GM18520 (cell line): ENCODE data around the gene ST14.

Source experiments
- ATAC-seq: cut with Tn5 transposase; IDR thresholded peaks from one replicate; pipeline ENCODE4 v1.9.1; 2021; ENCODE audit not compliant: unreplicated experiment

ST14 gene

DNA sequence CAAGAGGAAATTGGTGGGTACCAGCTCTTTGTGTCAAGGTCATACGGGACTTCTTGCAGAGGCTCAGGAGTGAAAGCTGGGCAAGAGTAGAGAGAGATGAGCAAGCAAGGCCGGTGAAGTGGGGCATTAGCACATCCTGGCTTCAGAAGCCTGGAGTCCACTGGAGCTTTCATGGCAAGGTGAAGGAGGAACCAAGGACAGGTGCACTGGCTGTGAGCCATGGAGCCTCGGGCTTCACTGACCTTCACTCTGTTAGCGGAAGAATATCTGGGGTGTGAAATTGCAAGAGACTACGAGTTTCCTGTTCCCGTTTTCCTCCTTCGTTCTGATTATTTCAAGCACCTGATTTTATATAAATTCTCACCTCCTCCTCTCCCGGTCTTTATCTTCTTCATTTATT, 25.9 kb upstream of the ST14 start:
- ATAC-seq, result no peak

DNA sequence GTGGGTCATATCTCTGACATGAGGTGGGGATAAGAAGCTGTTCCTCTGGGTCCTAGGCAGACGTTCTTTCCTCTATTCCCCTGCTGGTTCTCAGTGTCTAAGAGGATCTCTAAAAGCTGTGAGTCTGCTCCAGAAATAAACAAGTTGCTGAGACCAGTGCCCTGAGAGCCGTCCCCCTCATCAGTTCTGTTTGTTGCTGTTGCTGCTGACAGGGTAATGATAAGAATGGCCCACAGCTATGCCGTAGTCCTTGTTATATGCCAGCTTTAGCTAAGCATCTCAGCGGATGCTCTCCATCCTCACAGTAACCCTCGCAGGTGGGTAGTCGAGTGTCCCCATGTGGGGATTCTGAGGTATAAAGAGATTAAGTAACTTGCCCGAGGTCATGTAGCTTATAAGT, 23.5 kb upstream of the ST14 start:
- ATAC-seq, result no peak

DNA sequence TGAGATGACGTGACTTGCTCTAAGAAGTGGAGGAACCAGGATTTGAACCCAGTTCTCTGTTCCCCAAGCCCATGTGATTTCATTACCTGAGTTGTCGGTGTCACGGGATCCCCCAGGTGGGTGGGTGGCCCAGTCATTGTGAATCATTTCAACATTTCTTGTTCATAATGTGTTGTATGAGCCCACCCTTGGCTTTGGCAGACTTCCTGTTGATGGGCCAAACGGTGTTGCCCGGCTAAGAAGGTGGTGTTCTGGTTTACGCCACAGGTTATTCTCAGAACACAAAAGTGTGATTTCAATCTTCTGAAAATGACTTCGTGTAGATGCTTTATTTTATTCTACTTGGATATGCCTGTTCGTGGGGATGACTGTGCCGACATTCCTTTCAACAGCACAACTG, 21.6 kb upstream of the ST14 start:
- ATAC-seq, result no peak

DNA sequence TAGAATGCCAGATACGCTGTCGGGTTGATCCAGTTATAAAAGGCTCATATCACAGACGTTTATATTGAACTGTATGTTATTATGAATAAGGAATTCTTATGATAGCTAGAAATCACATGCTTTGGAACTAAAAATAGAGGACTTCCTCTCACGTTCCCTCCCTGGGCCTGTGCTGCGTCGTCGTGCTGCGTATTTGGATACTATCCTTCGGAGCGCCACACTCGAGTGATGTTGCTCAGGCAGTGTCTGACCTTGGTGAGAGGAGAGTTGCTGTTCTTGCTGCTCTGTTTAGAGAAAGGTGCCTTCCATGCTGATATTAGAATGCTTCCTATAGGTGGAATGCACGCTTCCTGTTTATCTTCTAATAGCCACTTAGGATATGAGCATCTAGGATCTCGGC, 20.2 kb upstream of the ST14 start:
- no peak for ATAC-seq

DNA sequence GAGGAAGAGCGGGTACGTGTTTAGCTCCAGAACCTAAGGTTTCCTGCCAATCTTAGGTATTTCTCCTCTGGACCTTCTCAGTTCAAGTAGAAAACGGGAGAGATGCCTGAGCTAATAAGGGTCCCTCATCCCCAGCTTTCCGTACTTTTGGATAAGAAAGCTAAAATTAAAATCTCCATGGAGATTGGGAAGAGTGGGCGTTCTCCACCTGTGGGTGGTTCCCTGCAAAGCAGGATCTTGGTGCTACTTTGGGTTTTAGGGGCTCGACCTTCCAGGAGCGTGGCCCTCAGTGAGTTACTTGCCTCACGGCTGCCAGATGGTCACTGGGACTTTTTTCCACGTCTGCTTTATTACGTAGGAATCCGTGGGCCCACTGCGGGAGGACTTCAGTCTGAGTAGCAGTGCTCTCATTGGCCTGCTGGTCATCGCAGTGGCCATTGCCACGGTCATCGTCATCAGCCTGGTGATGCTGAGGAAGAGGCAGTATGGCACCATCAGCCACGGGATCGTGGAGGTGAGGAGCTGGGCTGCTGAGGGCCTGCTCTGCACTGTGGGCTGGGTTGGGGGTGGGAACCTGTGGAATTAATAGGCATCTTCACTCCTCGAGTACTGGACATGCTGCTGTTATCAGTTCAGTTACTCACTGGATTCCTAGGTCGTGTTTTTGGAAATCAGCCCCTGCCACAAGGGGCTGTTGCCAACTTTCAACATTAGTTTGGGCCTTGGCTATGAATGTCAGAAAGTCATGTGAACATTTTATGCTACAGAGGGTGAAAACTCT, 17.8 kb upstream of the ST14 start:
- no peak for ATAC-seq

DNA sequence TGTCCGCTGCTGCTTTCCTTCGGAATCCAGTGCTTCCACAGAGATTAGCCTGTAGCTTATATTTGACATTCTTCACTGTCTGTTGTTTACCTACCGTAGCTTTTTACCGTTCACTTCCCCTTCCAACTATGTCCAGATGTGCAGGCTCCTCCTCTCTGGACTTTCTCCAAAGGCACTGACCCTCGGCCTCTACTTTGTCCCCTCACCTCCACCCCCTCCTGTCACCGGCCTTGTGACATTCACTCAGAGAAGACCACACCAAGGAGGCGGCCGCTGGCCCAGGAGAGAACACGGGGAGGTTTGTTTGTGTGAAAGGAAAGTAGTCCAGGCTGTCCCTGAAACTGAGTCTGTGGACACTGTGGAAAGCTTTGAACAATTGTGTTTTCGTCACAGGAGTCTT, 15.4 kb upstream of the ST14 start:
- no peak for ATAC-seq

DNA sequence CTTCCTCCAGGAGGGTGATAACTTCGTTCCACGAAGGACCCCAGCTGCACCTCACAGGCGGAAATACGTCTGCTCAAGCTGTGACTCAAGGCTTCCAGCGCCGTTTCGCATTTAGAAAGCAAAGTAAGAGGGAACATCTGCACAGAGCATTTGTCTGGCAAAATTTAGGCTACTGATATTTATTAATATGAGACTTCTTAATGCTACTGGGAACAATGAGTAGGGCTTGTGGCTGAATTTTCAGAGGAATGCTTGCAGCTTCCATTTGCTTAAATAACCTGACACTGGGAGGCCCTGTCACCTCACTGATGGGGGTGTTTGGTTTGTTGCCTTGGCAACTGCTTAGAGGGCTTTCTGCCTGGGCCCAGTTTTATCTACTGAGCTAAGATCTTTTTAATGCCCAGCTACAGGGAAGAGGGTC, 14.7 kb upstream of the ST14 start:
- ATAC-seq, result no peak

DNA sequence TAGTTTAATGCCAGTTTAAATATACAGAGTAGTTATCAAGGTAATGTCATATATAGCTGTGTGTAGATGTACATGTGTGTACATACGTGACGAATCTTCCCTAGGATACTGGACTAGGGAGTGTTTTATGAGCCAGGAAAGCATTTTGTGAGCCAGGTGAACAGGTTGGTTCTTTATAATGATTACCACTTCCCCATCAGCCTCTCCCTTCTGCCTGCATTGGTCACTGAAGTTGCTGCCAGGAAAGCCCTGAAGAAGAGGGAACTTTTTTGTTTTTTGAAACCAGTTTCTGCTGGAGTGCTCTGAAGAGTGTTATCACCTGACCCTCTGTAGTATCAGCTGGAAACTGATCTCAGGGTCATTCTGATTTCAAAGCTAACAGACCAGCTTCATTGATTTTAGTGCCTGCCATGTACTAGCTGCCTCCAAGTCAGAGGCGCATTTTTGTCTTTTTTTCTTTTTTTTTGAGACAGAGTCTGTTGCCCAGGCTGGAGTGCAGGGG, 14.2 kb upstream of the ST14 start:
- ATAC-seq, result no peak

DNA sequence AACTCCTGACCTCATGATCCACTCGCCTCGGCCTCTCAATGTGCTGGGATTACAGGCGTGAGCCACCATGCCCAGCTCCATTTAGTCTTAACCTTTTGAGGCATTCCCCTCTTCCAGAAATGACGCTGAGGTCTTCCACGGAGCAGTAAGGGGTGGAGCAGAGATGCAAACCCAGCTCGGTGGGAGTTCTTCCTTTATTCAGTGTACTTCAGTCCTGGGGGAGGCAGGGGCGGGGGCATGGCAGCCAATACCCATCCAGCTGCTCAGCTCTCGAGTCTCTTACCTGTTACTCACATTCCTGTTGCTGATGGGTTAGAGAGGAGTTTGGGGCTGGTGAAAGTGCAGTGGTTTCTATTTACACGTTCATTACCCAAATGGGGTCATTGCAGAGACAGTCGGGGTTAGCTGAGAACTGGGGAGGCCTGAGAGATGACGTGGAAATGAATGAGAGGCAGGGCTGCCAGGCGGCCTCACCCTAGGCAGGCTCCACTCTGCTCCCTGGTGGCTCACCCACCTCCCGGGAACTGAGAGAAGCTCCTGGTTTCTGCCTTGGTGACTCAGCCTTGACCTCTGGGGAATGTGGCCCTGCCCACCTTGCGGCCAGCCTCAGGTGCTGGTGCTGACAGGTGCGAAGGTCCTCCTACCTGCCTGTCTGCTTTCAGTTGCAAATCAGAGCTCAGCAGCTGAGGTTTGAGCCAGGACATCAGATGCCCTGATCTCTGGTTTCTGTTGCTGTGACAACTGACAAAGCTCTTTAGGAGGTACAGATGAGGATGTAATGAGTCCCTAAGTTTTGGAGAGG, 13.4 kb upstream of the ST14 start:
- ATAC-seq, result no peak

DNA sequence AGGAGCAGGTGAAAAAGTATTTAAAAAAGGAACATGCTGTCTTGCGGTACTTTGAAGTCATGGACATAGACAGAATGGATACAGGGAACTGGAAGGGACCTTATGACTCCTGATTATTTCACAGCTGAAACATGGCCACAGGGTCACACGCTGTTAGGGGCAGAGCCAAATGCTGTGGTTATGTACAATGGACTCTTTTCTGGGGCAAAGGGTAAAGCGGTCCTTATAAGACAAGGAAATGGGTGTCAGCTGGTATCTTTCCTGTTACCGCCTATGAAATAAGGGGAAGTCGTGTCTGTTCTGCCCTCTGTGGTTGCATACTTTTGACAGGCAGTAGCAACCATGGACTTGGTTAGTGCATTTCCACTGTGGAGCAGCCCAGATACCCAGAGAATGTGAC, 12.8 kb upstream of the ST14 start:
- no peak for ATAC-seq

DNA sequence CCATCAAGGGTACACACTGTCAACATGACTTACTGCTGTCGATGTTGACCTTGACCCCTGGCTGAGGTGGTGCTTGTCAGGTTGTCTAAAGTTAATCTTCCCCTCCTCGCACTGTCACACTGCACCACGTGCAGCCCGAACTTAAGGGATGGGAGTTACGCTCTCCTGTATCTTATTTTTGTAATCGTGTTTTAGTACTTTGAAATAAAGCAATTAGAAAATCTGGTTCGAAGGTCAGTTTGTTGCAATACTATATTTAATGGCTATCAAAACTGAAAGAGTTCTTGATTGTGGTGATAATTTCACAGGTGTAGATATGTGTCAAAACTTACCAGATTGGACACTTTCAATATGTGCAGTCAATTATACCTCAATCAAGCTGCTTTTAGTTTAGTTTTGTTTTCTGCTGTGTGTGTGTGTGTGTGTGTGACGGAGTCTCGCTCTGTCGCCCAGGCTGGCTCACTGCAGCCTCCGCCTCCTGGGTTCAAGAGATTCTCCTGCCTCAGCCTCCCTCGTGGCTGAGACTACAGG, 10.7 kb upstream of the ST14 start:
- no peak for ATAC-seq

DNA sequence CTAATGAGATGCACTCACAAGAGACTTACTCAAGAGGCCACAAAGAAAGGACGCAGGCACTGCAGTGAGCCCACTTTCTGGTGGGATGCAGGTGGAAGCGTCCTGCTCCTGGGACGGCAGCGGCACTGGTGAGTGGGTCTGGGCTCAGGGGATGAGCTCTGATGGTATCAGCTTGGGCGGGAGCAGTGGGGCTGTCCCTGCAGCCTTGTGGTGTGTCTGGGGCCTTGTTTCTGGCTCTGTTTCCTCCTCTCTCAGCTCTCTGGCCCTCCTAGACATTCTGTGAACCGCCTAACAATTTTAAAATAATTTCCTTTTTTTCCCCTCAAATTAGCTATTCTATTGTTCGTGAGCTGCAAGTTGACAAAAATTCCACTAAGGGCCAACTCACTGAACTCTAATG, 8.8 kb upstream of the ST14 start:
- no peak for ATAC-seq

DNA sequence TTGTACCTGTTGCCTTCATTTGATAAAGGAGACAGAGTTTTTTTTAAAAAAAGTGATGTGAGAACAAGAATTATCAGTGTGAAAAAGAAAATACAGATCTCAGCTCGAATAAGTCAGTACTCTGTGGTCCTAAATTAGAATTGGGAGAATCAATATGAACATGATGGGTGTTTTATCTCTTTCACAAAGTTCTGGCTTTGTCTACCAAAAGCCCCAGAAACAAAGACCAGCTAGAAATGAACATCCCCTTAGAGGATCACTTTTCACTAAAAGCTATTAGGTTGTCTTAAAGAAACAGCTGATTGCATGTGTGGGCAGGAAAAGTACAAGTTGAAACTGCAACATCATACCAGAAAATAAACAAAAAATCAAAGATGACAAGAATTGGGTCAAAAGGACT, 8.4 kb upstream of the ST14 start:
- ATAC-seq, result no peak

DNA sequence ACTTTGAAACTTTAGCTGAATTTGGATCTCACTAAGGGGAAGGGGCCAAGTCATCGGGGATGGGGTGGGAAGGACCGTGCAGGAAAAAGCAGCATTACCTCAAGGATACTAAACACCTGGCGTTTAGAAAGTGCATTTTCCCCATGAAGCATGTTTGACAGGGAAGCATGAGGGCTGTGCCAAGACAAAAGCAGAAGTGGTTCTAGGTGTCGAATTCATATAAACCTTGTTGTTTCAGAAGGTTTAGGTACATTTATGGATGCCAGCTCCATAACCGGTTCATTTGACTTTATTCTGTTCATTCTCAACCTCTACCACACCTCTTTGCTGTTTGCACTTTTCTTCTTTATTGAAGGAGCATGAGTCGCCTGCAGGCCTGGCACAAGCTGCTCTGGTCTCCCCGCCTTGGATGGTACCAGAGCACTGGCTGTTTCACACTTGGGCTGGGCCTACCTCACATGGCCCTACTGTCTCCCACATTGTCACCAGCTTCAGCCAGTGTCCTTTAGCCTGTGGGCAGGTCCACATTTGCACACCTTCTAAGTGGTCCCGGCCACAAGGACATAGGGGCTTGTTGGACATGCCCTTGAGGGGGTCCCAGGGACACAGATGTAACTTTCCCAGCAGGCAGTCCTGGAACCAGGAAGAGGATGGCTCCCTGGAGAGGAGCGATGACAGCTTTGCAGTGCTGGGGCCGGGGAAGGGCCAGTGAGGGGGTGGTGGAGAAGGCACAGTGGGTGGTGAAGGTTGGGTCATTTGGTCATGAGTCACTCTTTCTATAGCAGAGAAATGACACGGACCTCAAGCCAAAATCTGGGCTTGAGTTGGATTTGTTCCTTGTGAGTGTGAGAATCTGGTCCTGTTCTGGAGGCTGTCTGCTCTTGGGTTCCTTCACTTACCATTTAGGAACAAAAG, 3.2 kb upstream of the ST14 start:
- no peak for ATAC-seq

DNA sequence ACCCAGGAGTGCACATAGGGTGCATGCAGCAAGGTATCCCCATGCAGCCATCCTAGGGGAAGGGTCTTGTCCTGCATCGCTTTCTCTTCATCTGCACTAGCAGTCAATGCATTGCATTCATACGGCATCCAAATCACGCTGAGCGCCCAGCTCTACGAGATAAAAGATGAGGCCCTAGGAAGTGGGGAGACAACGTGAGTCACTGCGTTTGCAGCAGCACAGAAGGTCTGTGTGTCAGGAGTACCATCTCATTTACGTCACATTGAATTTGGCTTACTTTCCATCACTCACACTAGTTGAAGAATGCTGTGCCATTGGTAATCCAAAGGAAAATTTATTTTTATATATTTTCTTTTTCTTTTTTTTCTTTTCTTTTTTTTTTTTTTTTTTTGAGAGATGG, 2.5 kb upstream of the ST14 start:
- no peak for ATAC-seq

DNA sequence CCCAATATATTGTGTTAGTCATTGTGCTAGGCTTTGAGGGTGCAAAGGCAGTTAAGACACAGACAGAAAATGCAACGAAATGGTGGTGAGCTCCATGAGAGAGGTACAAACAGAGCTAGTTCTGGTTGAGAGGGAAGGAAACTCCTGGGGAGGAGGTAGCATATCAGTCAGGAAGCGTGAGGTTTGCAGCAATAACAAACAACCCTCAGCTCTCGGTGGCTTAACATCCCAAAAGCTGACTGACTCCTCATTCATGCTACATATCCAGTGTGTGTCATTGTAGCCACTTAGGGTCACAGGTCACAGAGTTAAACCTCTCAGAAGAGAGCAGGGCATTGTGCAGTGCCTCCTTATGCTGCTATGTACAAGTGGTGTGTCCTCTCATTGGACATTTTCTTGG, 1.7 kb upstream of the ST14 start:
- ATAC-seq, result no peak

DNA sequence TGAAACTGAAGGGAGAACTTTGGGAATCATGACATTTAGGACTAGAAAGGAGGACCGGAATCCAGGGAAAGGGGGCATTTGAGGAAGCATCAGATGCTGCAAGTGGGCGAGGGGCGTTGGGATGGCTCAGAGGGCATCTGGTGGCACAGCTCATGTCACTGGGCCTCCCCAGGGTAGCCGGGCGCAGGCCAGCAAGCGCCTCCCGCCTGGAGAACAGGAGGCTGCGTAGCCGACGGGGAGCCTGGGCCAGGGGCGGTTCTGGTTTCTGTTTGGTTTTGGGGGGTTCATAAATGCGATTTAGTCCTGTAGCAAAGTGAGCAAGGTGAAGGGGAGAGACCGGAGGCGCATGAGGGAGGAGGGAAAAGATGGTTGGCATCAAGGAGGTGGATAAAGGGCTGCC, 443 bp upstream of the ST14 start:
- no peak for ATAC-seq

DNA sequence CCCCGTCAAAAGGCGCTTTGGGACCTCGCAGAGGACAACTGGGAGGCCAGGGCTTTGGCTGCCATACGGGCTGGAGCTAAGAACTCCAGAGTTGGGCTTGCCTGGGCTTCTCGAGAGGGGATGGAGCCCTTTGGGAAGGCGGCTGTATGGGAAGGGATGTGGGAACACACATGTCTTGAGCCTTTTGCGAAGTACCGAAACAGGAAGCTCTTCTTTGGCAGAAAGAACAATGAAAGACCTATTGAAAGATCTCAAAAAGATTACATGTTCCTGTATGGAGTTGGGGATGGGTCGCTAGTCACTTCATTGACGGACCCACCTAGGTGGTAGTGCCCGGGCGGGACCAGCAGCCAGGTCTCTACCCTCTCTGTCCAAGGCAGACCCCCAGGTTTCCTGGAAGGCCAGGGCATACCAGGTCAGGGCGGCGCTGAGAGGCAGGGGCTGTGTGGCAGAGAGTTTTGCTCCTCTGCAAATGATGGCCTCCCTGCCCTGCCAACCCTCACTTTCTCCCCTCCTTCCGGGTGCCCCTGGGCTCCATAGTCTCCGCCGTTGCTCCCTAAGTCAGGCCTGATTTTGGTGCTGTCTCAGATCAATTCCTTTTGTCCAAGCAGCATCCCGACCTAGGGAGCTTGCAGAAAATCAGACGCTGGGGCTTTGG, 1.0 kb downstream of the ST14 start:
- no peak for ATAC-seq

DNA sequence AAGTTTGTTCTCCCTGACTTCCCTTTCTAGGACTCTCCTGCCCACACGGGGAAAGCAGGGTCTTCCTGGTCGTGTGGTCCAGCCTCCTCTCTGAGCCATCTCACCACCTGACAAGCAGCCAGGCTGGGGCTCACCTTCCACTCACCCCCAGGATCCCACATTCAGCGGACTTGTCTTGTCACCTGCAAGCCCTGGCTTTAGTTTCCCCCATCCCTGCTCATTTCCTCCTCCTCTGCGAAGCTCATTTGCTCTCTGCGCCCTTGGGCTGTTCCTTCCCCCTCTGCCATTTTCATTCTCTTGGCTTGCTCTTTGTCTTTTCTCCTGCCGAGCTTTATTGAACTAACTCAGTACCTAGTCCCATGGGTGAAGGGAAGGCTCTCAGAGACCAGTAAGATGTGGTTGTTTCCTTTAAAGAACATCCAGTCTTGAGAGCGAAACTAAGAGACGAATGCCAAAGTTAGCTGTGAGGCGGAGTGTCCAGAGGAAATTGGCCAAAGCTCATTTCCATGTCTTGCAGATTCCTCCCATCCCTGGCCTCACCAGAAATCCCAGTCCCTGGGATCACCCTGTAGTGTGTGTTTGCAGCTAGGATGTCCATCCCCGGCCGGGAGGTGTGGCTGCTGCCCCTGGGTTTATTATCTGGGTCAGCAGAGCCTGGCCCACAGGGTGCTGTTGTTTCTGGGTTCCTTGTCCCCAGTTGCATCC, 2.0 kb downstream of the ST14 start:
- no peak for ATAC-seq

DNA sequence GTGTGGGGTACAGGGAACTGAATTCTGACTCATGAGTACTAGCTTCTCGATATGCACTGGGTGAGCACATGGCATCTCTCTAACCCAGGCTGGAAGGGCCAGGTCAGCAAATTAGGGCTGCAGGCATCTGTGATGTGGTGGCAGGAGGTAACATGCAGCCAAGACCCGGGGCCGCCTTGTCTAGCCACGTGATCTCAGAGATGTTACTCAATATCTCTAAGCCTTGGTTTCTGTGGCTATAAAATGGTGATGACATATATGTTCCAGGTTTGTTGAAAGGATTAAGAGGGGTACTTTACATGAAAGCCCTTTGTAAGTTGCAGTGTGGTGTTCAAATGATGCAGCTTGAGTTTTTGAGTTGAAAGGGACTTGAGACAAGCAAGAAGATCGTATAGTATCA, 3.2 kb downstream of the ST14 start:
- no peak for ATAC-seq
